Gastrocnemius medialis (tissue), 4 donors: Measurements from ENCODE around the gene PPP6R3. TPM values are rescaled to one million over a fixed set of nuclear protein-coding genes. Genes with fewer than 3 reads are reported as not detected.

Experiments
- ATAC-seq, 2 donors: fragments of 150-250 bp; one replicate each; pipeline ENCODE4 v1.9.1; 2016
- DNase-seq, 2 donors: peaks; one replicate each; pipeline ENCODE4 v3.0.0-alpha.2; 2019
- H3K27ac ChIP-seq, 4 donors: fragments of 200-600 bp; sonication (generic); 1 replicate in 1 of 4; 2 replicates in 3 of 4; pipeline ENCODE4 v1.5.1; 2016 to 2018; ENCODE audit warnings: mild to moderate bottlenecking in 2 of 4, moderate library complexity in 1 of 4
- H3K27me3 ChIP-seq, 3 donors: fragments of 200-600 bp; sonication (generic) in 2 of 3; 1 replicate in 1 of 3; 2 replicates in 2 of 3; pipeline versions ENCODE4 v1.5.1 to v1.6.0; 2016 to 2019; ENCODE audit warnings: mild to moderate bottlenecking in 1 of 3, moderate library complexity in 1 of 3
- H3K36me3 ChIP-seq, 2 donors: fragments of 200-600 bp; sonication (generic) in 1 of 2; one replicate each; pipeline ENCODE4 v1.5.1; 2017 to 2018
- H3K4me1 ChIP-seq, 2 donors: fragments of 200-600 bp; sonication (generic) in 1 of 2; one replicate each; pipeline ENCODE4 v1.5.1; 2016 to 2017; ENCODE audit warnings: mild to moderate bottlenecking in 2 of 2
- H3K4me3 ChIP-seq, 4 donors: fragments of 200-600 bp; sonication (generic) in 3 of 4; 1 replicate in 1 of 4; 2 replicates in 3 of 4; pipeline ENCODE4 v1.5.1; 2016 to 2019; ENCODE audit warnings: mild to moderate bottlenecking in 2 of 4
- H3K9me3 ChIP-seq, 3 donors: fragments of 200-600 bp; sonication (generic) in 2 of 3; 1 replicate in 1 of 3; 2 replicates in 2 of 3; pipeline ENCODE4 v1.5.1; 2016 to 2019
- POLR2A ChIP-seq, 2 donors: fragments of 450-650 bp; IDR thresholded peaks; one replicate each; pipeline ENCODE4 v1.6.1; 2017; ENCODE audit warnings: antibody characterized with exemption in 2 of 2, mild to moderate bottlenecking in 2 of 2, moderate library complexity in 2 of 2
- in situ Hi-C, 4 donors: fragments of 200-750 bp; cut with MboI; loops; one replicate each; pipeline versions ENCODE4 v1.15.0 to v1.8.0; 2017; ENCODE audit warnings: low sequenced_read_pairs in 4 of 4
- intact Hi-C: fragments of 100-400 bp; cut with DNase I; formaldehyde crosslinking; loops from one replicate; pipeline ENCODE4 v1.15.1; 2023; ENCODE audit warnings: low total_unique reads
- total RNA-seq, 4 donors: library from RNA; depleted of rRNA; stranded (reverse); fragments of >200 nt; gene quantifications; one replicate each; pipeline versions ENCODE4 v1.1.0 to v1.2.3, GENCODE V29; 2016
- TF ChIP-seq, protein P1 (sequence below), 5 experiments: fragments of 450-650 bp in 3 of 5; fragments of 200-600 bp in 2 of 5; sonication (generic) in 2 of 5; IDR thresholded peaks in 4 of 5; conservative IDR thresholded peaks in 1 of 5; 1 replicate in 4 of 5; 2 replicates in 1 of 5; pipeline ENCODE4 v1.5.1; 2016 to 2019; ENCODE audit warnings: antibody characterized with exemption in 5 of 5, mild to moderate bottlenecking in 3 of 5, moderate library complexity in 3 of 5

PPP6R3 gene
- total RNA-seq, 4 donors from 2014 or later = 77.3 to 196 (median 133) TPM

DNA sequence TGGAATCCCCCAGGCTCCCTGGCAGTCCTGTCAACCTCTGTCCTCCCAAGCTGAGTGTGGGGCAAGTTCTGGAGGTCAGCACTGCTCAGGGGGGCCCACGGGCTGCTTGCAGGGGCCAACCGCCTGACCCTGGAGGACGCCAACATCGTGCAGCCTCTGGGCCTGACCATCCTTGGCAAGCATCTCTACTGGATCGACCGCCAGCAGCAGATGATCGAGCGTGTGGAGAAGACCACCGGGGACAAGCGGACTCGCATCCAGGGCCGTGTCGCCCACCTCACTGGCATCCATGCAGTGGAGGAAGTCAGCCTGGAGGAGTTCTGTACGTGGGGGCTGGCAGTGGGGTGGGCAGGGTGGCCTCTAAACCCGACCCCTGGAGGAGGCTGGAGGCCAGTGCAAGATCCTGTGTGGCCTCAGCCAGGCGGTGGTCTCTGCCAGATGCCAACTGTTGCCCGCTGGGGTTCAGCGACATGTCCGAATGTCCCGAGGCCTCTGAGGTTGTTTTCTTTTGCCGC, 34.6 kb upstream of the PPP6R3 start:
- DNase-seq (no peak), ATAC-seq (no peak)
- H3K27ac ChIP-seq = no peak overlapping the region
- H3K4me3 ChIP-seq = no peak overlapping the region
- H3K27me3 ChIP-seq = no peaks in the 10 kb centered on the region
- peaks cover 0 to 20% of the 10 kb centered on the region in 2 donors for H3K36me3 ChIP-seq
- peaks cover 0 to 10% (median 0%) of the 10 kb centered on the region in 3 donors for H3K9me3 ChIP-seq
- intact Hi-C loops = no loop called here
- in situ Hi-C loops = loop anchor here in 1 of 4 donors (25.0 kb wide), 1 partner anchor 114 kb away; the partner anchor contains the start of gene LRP5
- TF ChIP-seq, protein P1, sequence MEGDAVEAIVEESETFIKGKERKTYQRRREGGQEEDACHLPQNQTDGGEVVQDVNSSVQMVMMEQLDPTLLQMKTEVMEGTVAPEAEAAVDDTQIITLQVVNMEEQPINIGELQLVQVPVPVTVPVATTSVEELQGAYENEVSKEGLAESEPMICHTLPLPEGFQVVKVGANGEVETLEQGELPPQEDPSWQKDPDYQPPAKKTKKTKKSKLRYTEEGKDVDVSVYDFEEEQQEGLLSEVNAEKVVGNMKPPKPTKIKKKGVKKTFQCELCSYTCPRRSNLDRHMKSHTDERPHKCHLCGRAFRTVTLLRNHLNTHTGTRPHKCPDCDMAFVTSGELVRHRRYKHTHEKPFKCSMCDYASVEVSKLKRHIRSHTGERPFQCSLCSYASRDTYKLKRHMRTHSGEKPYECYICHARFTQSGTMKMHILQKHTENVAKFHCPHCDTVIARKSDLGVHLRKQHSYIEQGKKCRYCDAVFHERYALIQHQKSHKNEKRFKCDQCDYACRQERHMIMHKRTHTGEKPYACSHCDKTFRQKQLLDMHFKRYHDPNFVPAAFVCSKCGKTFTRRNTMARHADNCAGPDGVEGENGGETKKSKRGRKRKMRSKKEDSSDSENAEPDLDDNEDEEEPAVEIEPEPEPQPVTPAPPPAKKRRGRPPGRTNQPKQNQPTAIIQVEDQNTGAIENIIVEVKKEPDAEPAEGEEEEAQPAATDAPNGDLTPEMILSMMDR (IDR thresholded peaks at IDR 0.05 in 4 of 5, conservative IDR thresholded peaks at IDR 0.05 in 1 of 5) = no peak
- no peak for TF ChIP-seq POLR2A (IDR thresholded peaks at IDR 0.05)
- no peaks in the 10 kb centered on the region for H3K4me1 ChIP-seq

DNA sequence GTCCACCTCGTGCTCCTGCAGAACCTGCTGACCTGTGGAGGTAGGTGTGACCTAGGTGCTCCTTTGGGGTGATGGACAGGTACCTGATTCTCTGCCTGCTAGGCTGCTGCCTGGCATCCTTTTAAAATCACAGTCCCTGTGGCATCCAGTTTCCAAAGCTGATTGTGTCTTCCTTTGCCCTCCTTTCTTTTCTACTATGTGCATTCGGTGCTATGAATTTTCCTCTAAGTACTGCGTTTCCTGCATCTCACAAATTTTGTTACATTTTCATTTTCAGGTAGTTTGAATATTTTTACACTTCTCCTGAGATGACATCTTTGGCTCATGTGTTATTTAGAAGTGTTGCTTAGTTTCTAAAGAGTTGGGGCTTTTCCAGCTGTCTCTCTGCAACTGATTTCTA, 30.9 kb upstream of the PPP6R3 start:
- no peak for ATAC-seq

DNA sequence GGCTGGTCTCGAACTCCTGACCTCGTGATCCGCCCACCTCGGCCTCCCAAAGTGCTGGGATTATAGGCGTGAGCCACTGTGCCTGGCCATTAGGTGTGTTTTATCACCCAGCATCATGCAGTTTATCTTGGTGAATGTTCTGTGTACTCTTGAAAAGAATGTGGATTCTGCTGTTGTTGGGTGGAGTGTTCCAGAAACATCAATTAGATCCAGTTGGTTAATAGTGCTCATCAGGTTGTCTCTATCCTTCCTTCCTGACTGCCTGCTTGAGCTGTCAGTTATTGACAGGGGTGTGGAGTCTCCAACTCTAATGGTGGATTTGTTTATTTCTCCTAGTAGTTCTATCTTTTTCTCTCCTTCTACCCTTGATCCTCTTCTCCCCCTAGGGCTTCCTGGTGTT, 30.2 kb upstream of the PPP6R3 start:
- intact Hi-C loops = no loop called here
- in situ Hi-C loops = loop anchor here in 1 of 4 donors (25.0 kb wide), 1 partner anchor 118 kb away; the partner anchor contains the start of gene LRP5
- Histone ChIP-seq H3K4me1 (no peaks in the 10 kb centered on the region), H3K9me3 (peaks cover 0 to 10% (median 0%) of the 10 kb centered on the region in 3 donors), H3K4me3 (no peak overlapping the region), H3K36me3 (peaks cover 0 to 32% of the 10 kb centered on the region in 2 donors), H3K27ac (no peak overlapping the region), H3K27me3 (no peaks in the 10 kb centered on the region)
- TF ChIP-seq, protein P1 (IDR thresholded peaks at IDR 0.05 in 4 of 5, conservative IDR thresholded peaks at IDR 0.05 in 1 of 5) = no peak
- TF ChIP-seq POLR2A (IDR thresholded peaks at IDR 0.05) = no peak
- ATAC-seq (no peak), DNase-seq (no peak)

More for the DNA sequence above, 30.9 kb upstream of the PPP6R3 start:
- Histone ChIP-seq H3K27me3 (no peaks in the 10 kb centered on the region), H3K4me3 (no peak overlapping the region), H3K36me3 (peaks cover 0 to 32% of the 10 kb centered on the region in 2 donors), H3K9me3 (peaks cover 0 to 10% (median 0%) of the 10 kb centered on the region in 3 donors), H3K4me1 (no peaks in the 10 kb centered on the region), H3K27ac (no peak overlapping the region)
- intact Hi-C loops (no loop called here), in situ Hi-C loops (loop anchor here in 1 of 4 donors (25.0 kb wide), 1 partner anchor 117 kb away; the partner anchor contains the start of gene LRP5)
- no peak for TF ChIP-seq POLR2A (IDR thresholded peaks at IDR 0.05)
- TF ChIP-seq, protein P1 (IDR thresholded peaks at IDR 0.05 in 4 of 5, conservative IDR thresholded peaks at IDR 0.05 in 1 of 5) = no peak
- DNase-seq = no peak

DNA sequence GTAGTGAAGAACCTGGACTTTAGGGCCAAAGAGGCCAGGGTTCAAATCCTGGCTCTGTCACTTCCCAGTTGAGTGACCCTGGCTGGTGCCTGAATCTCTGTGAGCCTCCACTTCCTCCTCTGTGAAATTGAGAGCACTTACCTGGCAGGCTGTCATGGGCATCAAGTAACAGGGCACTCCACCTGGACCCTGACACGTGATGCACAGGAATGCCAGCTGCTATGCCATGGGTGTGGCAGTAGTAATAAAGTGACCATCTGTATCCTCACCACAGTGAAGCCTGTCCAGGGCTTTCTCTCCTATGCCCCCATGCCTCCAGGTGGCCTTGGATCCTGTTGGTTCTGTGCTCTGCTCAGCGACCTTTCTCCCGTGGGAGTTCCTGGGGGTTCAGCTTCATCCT, 29.8 kb upstream of the PPP6R3 start:
- in situ Hi-C loops = loop anchor here in 1 of 4 donors (25.0 kb wide), 1 partner anchor 118 kb away; the partner anchor contains the start of gene LRP5
- no peak overlapping the region for H3K4me3 ChIP-seq
- intact Hi-C loops = no loop called here
- H3K27me3 ChIP-seq = no peaks in the 10 kb centered on the region
- ATAC-seq (no peak), DNase-seq (no peak)
- peaks cover 0 to 10% (median 0%) of the 10 kb centered on the region in 3 donors for H3K9me3 ChIP-seq
- peaks cover 0 to 32% of the 10 kb centered on the region in 2 donors for H3K36me3 ChIP-seq
- TF ChIP-seq, protein P1 (IDR thresholded peaks at IDR 0.05 in 4 of 5, conservative IDR thresholded peaks at IDR 0.05 in 1 of 5) = no peak
- TF ChIP-seq POLR2A (IDR thresholded peaks at IDR 0.05) = no peak
- H3K27ac ChIP-seq = no peak overlapping the region
- H3K4me1 ChIP-seq = no peaks in the 10 kb centered on the region
